ENCODE data around the gene CTNNBL1.

DNA sequence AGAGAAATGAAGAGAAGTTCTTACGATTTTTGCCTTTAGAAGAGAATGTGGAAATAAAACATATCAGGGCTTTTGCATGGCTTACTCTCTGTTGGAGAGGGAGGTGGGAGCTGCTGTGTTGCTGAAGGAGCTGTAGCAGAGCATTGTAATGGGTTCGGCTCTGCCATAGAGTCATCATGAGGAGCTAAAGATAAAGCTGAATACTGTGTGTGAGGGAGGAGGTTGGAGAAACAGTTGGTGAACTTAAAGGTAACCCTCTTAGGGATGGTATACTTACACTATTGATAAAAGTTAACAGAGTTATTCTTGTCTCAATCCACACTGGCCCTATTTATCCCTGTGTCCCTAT is 34.8 kb downstream of the CTNNBL1 start:
- TF ChIP-seq, protein P1, sequence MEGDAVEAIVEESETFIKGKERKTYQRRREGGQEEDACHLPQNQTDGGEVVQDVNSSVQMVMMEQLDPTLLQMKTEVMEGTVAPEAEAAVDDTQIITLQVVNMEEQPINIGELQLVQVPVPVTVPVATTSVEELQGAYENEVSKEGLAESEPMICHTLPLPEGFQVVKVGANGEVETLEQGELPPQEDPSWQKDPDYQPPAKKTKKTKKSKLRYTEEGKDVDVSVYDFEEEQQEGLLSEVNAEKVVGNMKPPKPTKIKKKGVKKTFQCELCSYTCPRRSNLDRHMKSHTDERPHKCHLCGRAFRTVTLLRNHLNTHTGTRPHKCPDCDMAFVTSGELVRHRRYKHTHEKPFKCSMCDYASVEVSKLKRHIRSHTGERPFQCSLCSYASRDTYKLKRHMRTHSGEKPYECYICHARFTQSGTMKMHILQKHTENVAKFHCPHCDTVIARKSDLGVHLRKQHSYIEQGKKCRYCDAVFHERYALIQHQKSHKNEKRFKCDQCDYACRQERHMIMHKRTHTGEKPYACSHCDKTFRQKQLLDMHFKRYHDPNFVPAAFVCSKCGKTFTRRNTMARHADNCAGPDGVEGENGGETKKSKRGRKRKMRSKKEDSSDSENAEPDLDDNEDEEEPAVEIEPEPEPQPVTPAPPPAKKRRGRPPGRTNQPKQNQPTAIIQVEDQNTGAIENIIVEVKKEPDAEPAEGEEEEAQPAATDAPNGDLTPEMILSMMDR (IDR thresholded peaks at IDR 0.05): no peak
- no peak for TF ChIP-seq POLR2A (IDR thresholded peaks at IDR 0.05)
